Retinal pigment epithelial cell (primary cell): Measurements from ENCODE around the gene PLEKHG5.
"Not testable (repeated sequence)": the region's sequence is repeated elsewhere in the genome, so short reads cannot be mapped to it uniquely, and the experiment has no call there.

Experiments
- DNase-seq: peaks from one replicate; pipeline ENCODE4 v3.0.0-alpha.2; 2010; ENCODE audit warnings: low read depth
- H3K4me3 ChIP-seq: 2 replicates; pipeline ENCODE4 v1.5.1; 2011; ENCODE audit warnings: mild to moderate bottlenecking, low read length, control low read depth, moderate library complexity
- CTCF ChIP-seq: conservative IDR thresholded peaks from 2 replicates; pipeline ENCODE4 v1.5.1; 2011; ENCODE audit warnings: low read depth, low read length, control low read depth, inconsistent platforms

The PLEKHG5 gene

GRCh38 chr1:6447016-6447817 is 44.2 kb downstream of the PLEKHG5 start:
- TF ChIP-seq CTCF: no peak
- H3K4me3 ChIP-seq: no peak overlapping the region
- no peak for DNase-seq

GRCh38 chr1:6446665-6447015 is 44.8 kb downstream of the PLEKHG5 start:
- no peak for TF ChIP-seq CTCF
- no peak overlapping the region for H3K4me3 ChIP-seq
- DNase-seq: no peak

GRCh38 chr1:6445929-6446328 is 45.5 kb downstream of the PLEKHG5 start:
- H3K4me3 ChIP-seq, DNase-seq: not testable (repeated sequence)

GRCh38 chr1:6445062-6445763 is 46.3 kb downstream of the PLEKHG5 start:
- no peak for DNase-seq
- peak; percentile 61 for TF ChIP-seq CTCF
- no peak overlapping the region for H3K4me3 ChIP-seq

GRCh38 chr1:6444377-6444776 is 47.1 kb downstream of the PLEKHG5 start:
- no peak for DNase-seq
- H3K4me3 ChIP-seq: no peak overlapping the region
- no peak for TF ChIP-seq CTCF

- no peak for DNase-seq
- H3K4me3 ChIP-seq: no peak overlapping the region
- no peak for TF ChIP-seq CTCF
These were observed 47.9 kb downstream of the PLEKHG5 start for GRCh38 chr1:6443339-6444115.

GRCh38 chr1:6441586-6441985 is 49.9 kb downstream of the PLEKHG5 start:
- no peak for TF ChIP-seq CTCF
- no peak overlapping the region for H3K4me3 ChIP-seq
- no peak for DNase-seq
